B cell (primary cell): Measurements from ENCODE around the gene TYW1. TPM values are rescaled to one million over a fixed set of nuclear protein-coding genes. Genes with fewer than 3 reads are reported as not detected.
"Not testable (repeated sequence)": the region's sequence is repeated elsewhere in the genome, so short reads cannot be mapped to it uniquely, and the experiment has no call there.

Experiments used
- ATAC-seq: fragments of 200-7000 bp; cut with Tn5 transposase; one replicate; pipeline ENCODE4 v1.10.0; 2021; ENCODE audit warnings: low read depth, mild to moderate bottlenecking, moderate number of reproducible peaks, moderate library complexity
- CTCF ChIA-PET: fragments of 350-600 bp; sonication (Branson Sonifier 250); formaldehyde crosslinking; loops from one replicate; lab custom pipeline; 2021; ENCODE audit warnings: antibody characterized with exemption, inconsistent platforms; lab: Charles Lee
- POLR2A ChIA-PET: fragments of 350-600 bp; sonication (Branson Sonifier 250); formaldehyde crosslinking; loops from one replicate; lab custom pipeline; 2021; ENCODE audit warnings: antibody characterized with exemption; lab: Charles Lee
- DNase-seq: peaks from one replicate; pipeline ENCODE4 v3.0.0; 2013
- H2AFZ ChIP-seq: 2 replicates; pipeline ENCODE4 v1.6.1; 2012; ENCODE audit warnings: mild to moderate bottlenecking, low read depth, low read length; ENCODE audit not compliant: insufficient read depth, poor library complexity, severe bottlenecking
- H3K27ac ChIP-seq, 2 donors: 1 replicate in 1 of 2; 2 replicates in 1 of 2; pipeline ENCODE4 v1.5.1; 2012 to 2013; ENCODE audit warnings: low read length in 2 of 2, mild to moderate bottlenecking in 2 of 2, moderate library complexity in 1 of 2
- H3K27me3 ChIP-seq, 4 experiments: fragments of 200-600 bp in 1 of 4; sonication (generic) in 1 of 4; replicated peaks in 1 of 4; 1 replicate in 2 of 4; 2 replicates in 2 of 4; pipeline versions ENCODE4 v1.6.1 to v1.7.0; 2013 to 2016; ENCODE audit warnings: low read length in 3 of 4, mild to moderate bottlenecking in 2 of 4, mixed read lengths in 1 of 4, moderate library complexity in 1 of 4; ENCODE audit not compliant: insufficient read depth in 4 of 4, control insufficient read depth in 3 of 4; ENCODE audit errors: control extremely low read depth in 1 of 4
- H3K36me3 ChIP-seq, 2 experiments: replicated peaks in 1 of 2; 1 replicate in 1 of 2; 2 replicates in 1 of 2; pipeline versions ENCODE4 v1.6.1 to v1.7.1; 2013; ENCODE audit warnings: low read length in 1 of 2; ENCODE audit not compliant: insufficient read depth in 2 of 2, control insufficient read depth in 1 of 2; ENCODE audit errors: control extremely low read depth in 1 of 2, extremely low read depth in 1 of 2
- H3K4me1 ChIP-seq, 2 donors: fragments of 200-600 bp in 1 of 2; sonication (generic) in 1 of 2; 1 replicate in 1 of 2; 2 replicates in 1 of 2; pipeline versions ENCODE4 v1.5.1 to v1.6.1; 2013 to 2017; ENCODE audit warnings: low read length in 2 of 2; ENCODE audit not compliant: control insufficient read depth in 2 of 2, insufficient read depth in 2 of 2
- H3K4me2 ChIP-seq: replicated peaks from 2 replicates; pipeline ENCODE3; 2012; ENCODE audit warnings: mild to moderate bottlenecking, low read depth, low read length; ENCODE audit not compliant: poor library complexity, severe bottlenecking
- H3K4me3 ChIP-seq, 5 experiments: fragments of 200-600 bp in 1 of 5; sonication (generic) in 1 of 5; 1 replicate in 3 of 5; 2 replicates in 2 of 5; pipeline versions ENCODE4 v1.5.1 to v1.7.0; 2011 to 2016; ENCODE audit warnings: low read length in 4 of 5, mild to moderate bottlenecking in 4 of 5, low read depth in 2 of 5, control low read depth in 1 of 5, moderate library complexity in 1 of 5; ENCODE audit not compliant: insufficient read depth in 1 of 5; ENCODE audit errors: control extremely low read depth in 1 of 5, extremely low read depth in 1 of 5
- H3K79me2 ChIP-seq: fragments of 200-600 bp; sonication (generic); one replicate; pipeline ENCODE4 v1.6.0; 2016; ENCODE audit warnings: low read length; ENCODE audit not compliant: control insufficient read depth, insufficient read depth
- H3K9ac ChIP-seq: fragments of 200-600 bp; sonication (generic); 2 replicates; pipeline ENCODE4 v1.6.1; 2017; ENCODE audit warnings: mild to moderate bottlenecking, low read length, moderate library complexity
- H3K9me3 ChIP-seq, 3 donors: one replicate each; pipeline versions ENCODE4 v1.6.1 to v1.7.1; 2013; ENCODE audit warnings: low read length in 2 of 3; ENCODE audit not compliant: control insufficient read depth in 2 of 3, insufficient read depth in 1 of 3; ENCODE audit errors: control extremely low read depth in 1 of 3
- H4K20me1 ChIP-seq: 2 replicates; pipeline ENCODE4 v1.6.0; 2012; ENCODE audit warnings: mild to moderate bottlenecking, low read length; ENCODE audit not compliant: insufficient read depth, control insufficient read depth, poor library complexity, severe bottlenecking
- H3K27ac Mint-ChIP-seq: one replicate; pipeline ENCODE4 v1.8.0; 2021; ENCODE audit warnings: mixed read lengths
- H3K27me3 Mint-ChIP-seq: one replicate; pipeline ENCODE4 v1.8.0; 2021; ENCODE audit warnings: mixed read lengths
- H3K4me1 Mint-ChIP-seq: one replicate; pipeline ENCODE4 v1.8.0; 2021; ENCODE audit warnings: mixed read lengths
- H3K4me3 Mint-ChIP-seq: one replicate; pipeline ENCODE4 v1.8.0; 2021; ENCODE audit warnings: mixed read lengths
- H3K9me3 Mint-ChIP-seq: one replicate; pipeline ENCODE4 v1.8.0; 2022; ENCODE audit warnings: mixed read lengths; ENCODE audit not compliant: insufficient read depth
- CTCF ChIP-seq: fragments of 200-600 bp; IDR thresholded peaks from one replicate; pipeline ENCODE4 v1.8.0; 2022; ENCODE audit warnings: antibody characterized with exemption, mild to moderate bottlenecking
- EZH2 ChIP-seq: IDR thresholded peaks from 2 replicates; pipeline ENCODE4 v1.6.1; 2012; ENCODE audit warnings: borderline replicate concordance, low read depth, mild to moderate bottlenecking, moderate library complexity, low read length; ENCODE audit not compliant: insufficient read depth, poor library complexity, severe bottlenecking
- WGBS: methylation state at CpG from one replicate; pipeline ENCODE4 v1.1.5; 2013; ENCODE audit warnings: missing lambda C conversion rate; ENCODE audit not compliant: insufficient coverage; 5-methylcytosine and 5-hydroxymethylcytosine counted together
- intact Hi-C: fragments of 100-400 bp; cut with micrococcal nuclease; formaldehyde crosslinking; loops from one replicate; pipeline ENCODE4 v1.10.0; 2022
- polyA plus RNA-seq: library from polyadenylated mRNA; depleted of rRNA; stranded (reverse); fragments of >200 nt; gene quantifications from 2 replicates; pipeline ENCODE4 v1.2.3, GENCODE V29; 2012
- total RNA-seq, 2 donors: library from RNA; stranded (reverse); fragments of 120-200 nt in 1 of 2; gene quantifications; 1 replicate in 1 of 2; 2 replicates in 1 of 2; pipeline versions ENCODE4 v1.2.3 to v1.2.4, GENCODE V29; 2013 to 2022

The TYW1 gene
- total and polyA plus RNA-seq, 2 donors (not counting 1 experiment from before 2014, with no cell fraction given) = 9.4 to 33.6 TPM

DNA sequence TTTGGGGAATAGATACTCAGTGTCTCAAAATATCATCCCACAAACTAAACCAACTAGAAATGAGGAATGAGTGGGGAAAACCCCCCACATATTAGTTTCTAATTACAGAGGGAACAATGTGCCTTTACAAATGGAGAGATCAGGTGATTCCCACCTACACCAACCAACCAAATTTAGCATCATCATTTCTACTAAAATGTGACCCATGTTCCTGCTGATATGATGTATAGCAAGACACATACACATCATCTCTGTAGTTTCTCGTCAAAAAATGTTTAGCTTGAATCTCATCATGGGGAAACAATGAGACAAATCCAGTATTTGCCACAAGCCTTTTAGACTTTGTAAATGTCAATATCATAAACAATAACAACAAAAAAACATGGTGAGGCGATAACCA is 35.1 kb downstream of the TYW1 start:
- H3K4me1 ChIP-seq, H4K20me1 ChIP-seq, H3K27ac ChIP-seq, ATAC-seq, H3K4me2 ChIP-seq, H3K4me1 Mint-ChIP-seq, H3K27me3 ChIP-seq, H3K79me2 ChIP-seq, H3K9me3 Mint-ChIP-seq, intact Hi-C loops, POLR2A ChIA-PET, H3K27me3 Mint-ChIP-seq, CTCF ChIA-PET, DNase-seq, H3K27ac Mint-ChIP-seq, H3K4me3 ChIP-seq, H3K9ac ChIP-seq, H2AFZ ChIP-seq, H3K4me3 Mint-ChIP-seq: not testable (repeated sequence)
- Histone ChIP-seq H3K9me3 (peaks cover 0 to 12% (median 3%) of the 10 kb centered on the region in 3 donors), H3K36me3 (peaks cover 0 to 19% of the 10 kb centered on the region in 2 experiments)
- WGBS = no CpG with 5 or more reads among the region's 2 CpGs

DNA sequence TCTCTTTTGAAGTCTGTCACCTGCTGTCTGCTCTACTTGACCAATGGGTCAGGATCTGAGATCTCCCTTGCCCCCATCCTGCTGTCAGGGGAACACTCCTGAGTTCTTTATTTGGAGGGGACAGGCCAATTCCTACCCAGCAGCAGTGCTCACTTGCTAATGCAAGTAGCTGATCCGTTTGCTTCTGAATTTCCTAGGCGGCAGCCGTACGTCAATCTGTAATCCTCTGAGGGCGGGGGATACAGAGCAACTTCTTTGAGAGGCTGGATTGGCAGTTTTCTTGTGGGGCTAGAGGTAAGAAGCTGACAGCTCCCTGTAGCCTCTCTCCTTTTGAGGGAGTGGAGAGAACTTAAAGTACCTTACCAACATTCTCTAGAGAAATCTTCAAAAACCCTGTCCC is 36.6 kb downstream of the TYW1 start:
- ATAC-seq (no peak), DNase-seq (no peak)
- Histone ChIP-seq H3K4me1 (no peaks in the 10 kb centered on the region), H4K20me1 (no peaks in the 10 kb centered on the region), H3K27me3 (no peaks in the 10 kb centered on the region), H3K4me2 (no peak overlapping the region), H3K9ac (no peak overlapping the region), H3K4me3 (no peak overlapping the region), H3K9me3 (peaks cover 0 to 12% (median 3%) of the 10 kb centered on the region in 3 donors), H3K79me2 (no peaks in the 10 kb centered on the region), H3K27ac (no peak overlapping the region), H3K36me3 (peaks cover 0 to 15% of the 10 kb centered on the region in 2 experiments), H2AFZ (no peak overlapping the region)
- Mint-ChIP-seq H3K4me1 (no peaks in the 10 kb centered on the region), H3K9me3 (peaks cover 3% of the 10 kb centered on the region), H3K4me3 (no peak overlapping the region), H3K27me3 (no peaks in the 10 kb centered on the region), H3K27ac (no peak overlapping the region)
- ChIA-PET POLR2A (no interaction called here), CTCF (no interaction called here)
- intact Hi-C loops = no loop called here
- 100% methylated on average over 4 of the region's 5 CpGs for WGBS
- TF ChIP-seq CTCF (no peak), EZH2 (no peak)

GRCh38 chr7:67036432-67037395 is 40.1 kb downstream of the TYW1 start:
- intact Hi-C loops, H3K36me3 ChIP-seq, H3K4me3 ChIP-seq, H3K79me2 ChIP-seq, H3K4me2 ChIP-seq, H3K27ac Mint-ChIP-seq, H3K9ac ChIP-seq, H3K27me3 Mint-ChIP-seq, DNase-seq, ATAC-seq, CTCF ChIA-PET, POLR2A ChIA-PET, H3K4me3 Mint-ChIP-seq, H3K4me1 ChIP-seq, H3K4me1 Mint-ChIP-seq, H3K27me3 ChIP-seq, H2AFZ ChIP-seq, H3K27ac ChIP-seq, H3K9me3 ChIP-seq, H3K9me3 Mint-ChIP-seq, H4K20me1 ChIP-seq: not testable (repeated sequence)
- 89% methylated on average over 3 of the region's 10 CpGs for WGBS
